Muscle of arm (tissue), 12 donors: ENCODE data around the gene LXN. TPM values are rescaled to one million over a fixed set of nuclear protein-coding genes. Genes with fewer than 3 reads are reported as not detected.

Experiments used
- polyA plus RNA-seq, 12 donors: library from polyadenylated mRNA; unstranded; fragments of 120-200 nt; gene quantifications; one replicate each; pipeline ENCODE4 v1.2.1, GENCODE V29; 2013; ENCODE audit not compliant: insufficient read length in 12 of 12

Gene LXN
- polyA plus RNA-seq, 12 donors, result 17.6 to 29.4 (median 23.6) TPM; not detected in 1

Other genes starting within 250 kb of the LXN start
- gene MLF1, start 101.5 kb downstream of the LXN start, polyA plus RNA-seq, result 100 to 1,000 TPM in 2 of 12 donors, 10 to 100 TPM in 9, not detected in 1; 31.8 to 126 (median 65.9) TPM
- gene GFM1, start 28.1 kb downstream of the LXN start, polyA plus RNA-seq, result 10 to 100 TPM in 11 of 12 donors, not detected in 1; 29.0 to 47.7 (median 40.9) TPM
- 10 to 100 TPM in 1 of 12 donors, 1 to 10 TPM in 9, under 1 TPM in 1, not detected in 1; 0.89 to 36.8 (median 3.7) TPM for gene RARRES1, start 59.8 kb upstream of the LXN start, polyA plus RNA-seq
- gene MFSD1, start 129.4 kb upstream of the LXN start, polyA plus RNA-seq, result 10 to 100 TPM in 11 of 12 donors, not detected in 1; 21.9 to 43.7 (median 29.8) TPM